A549 (cell line): ENCODE measurements around the gene GPBP1. TPM values are rescaled to one million over a fixed set of nuclear protein-coding genes. Genes with fewer than 3 reads are reported as not detected.

Source experiments
- ATAC-seq, 2 experiments: fragments of 200-7000 bp in 1 of 2; fragments of >200 bp in 1 of 2; cut with Nextera tagmentation in 1 of 2; cut with Tn5 transposase in 1 of 2; 3 replicates each; pipeline versions ENCODE4 v1.8.0 to v1.9.1; 2018 to 2020; ENCODE audit warnings: mild to moderate bottlenecking in 1 of 2, moderate library complexity in 1 of 2
- CTCF ChIA-PET: fragments of 300-600 bp; sonication (Branson Sonifier 250); formaldehyde crosslinking; extraction: SDS; loops from one replicate; lab custom pipeline; 2021; ENCODE audit warnings: antibody characterized with exemption, inconsistent platforms; lab: Yijun Ruan, JAX
- POLR2A ChIA-PET: fragments of 350-600 bp; formaldehyde crosslinking; extraction: SDS; loops from one replicate; lab custom pipeline; 2021; ENCODE audit warnings: antibody characterized with exemption, inconsistent platforms; lab: Yijun Ruan, JAX
- DNase-seq, 2 experiments: peaks; one replicate each; pipeline versions ENCODE4 v3.0.0 to v3.0.0-alpha.2; 2011 to 2016; ENCODE audit warnings: low read depth in 1 of 2, low spot score in 1 of 2
- FAIRE-seq: peaks from 2 replicates; lab custom pipeline; 2011; peaks lifted over from hg19 to GRCh38; lab: Jason Lieb, UNC
- H3K27ac ChIP-seq, 2 experiments: fragments of >200 bp; sonication (Bioruptor Twin); formaldehyde crosslinking; 3 replicates each; pipeline ENCODE4 v1.5.1; 2016 to 2017
- H3K4me1 ChIP-seq: fragments of >200 bp; sonication (Bioruptor Twin); formaldehyde crosslinking; 3 replicates; pipeline ENCODE4 v1.6.1; 2016
- H3K4me2 ChIP-seq: fragments of >200 bp; sonication (Bioruptor Twin); formaldehyde crosslinking; 3 replicates; pipeline ENCODE4 v1.6.1; 2016
- H3K4me3 ChIP-seq: fragments of >200 bp; sonication (Bioruptor Twin); formaldehyde crosslinking; 3 replicates; pipeline ENCODE4 v1.5.1; 2016
- H3K9me3 ChIP-seq: fragments of >200 bp; sonication (Bioruptor Twin); formaldehyde crosslinking; 3 replicates; pipeline ENCODE4 v1.6.1; 2016
- FOSB ChIP-seq: fragments of 250-450 bp; sonication (Bioruptor Pico); IDR thresholded peaks from 2 replicates; pipeline ENCODE4 v1.5.0; 2020; ENCODE audit warnings: mild to moderate bottlenecking, moderate library complexity
- FOSL2 ChIP-seq, 2 experiments: fragments of 450-650 bp in 1 of 2; fragments of >200 bp in 1 of 2; sonication (Bioruptor Twin) in 1 of 2; formaldehyde crosslinking; IDR thresholded peaks; 2 replicates each; pipeline versions ENCODE4 v1.5.0 to v1.6.1; 2016 to 2020; ENCODE audit warnings: mild to moderate bottlenecking in 1 of 2, moderate library complexity in 1 of 2
- FOXS1 ChIP-seq: fragments of 250-450 bp; sonication (Bioruptor Pico); IDR thresholded peaks from 2 replicates; pipeline ENCODE4 v1.5.0; 2020; ENCODE audit warnings: mild to moderate bottlenecking, moderate library complexity
- HMGXB4 ChIP-seq: fragments of 250-450 bp; sonication (Bioruptor Pico); IDR thresholded peaks from 2 replicates; pipeline ENCODE4 v1.5.0; 2021; ENCODE audit warnings: mild to moderate bottlenecking, moderate library complexity, borderline replicate concordance
- HOXA7 ChIP-seq: fragments of 250-450 bp; sonication (Bioruptor Pico); IDR thresholded peaks from 2 replicates; pipeline ENCODE4 v1.5.0; 2020; ENCODE audit warnings: mild to moderate bottlenecking, moderate library complexity
- JUN ChIP-seq, 2 experiments: fragments of >200 bp; sonication (Bioruptor Twin); formaldehyde crosslinking; IDR thresholded peaks; 2 replicates in 1 of 2; 3 replicates in 1 of 2; pipeline ENCODE4 v1.6.1; 2016 to 2017
- KDM1A ChIP-seq: fragments of 200-600 bp; sonication (generic); IDR thresholded peaks from 2 replicates; pipeline ENCODE4 v1.6.1; 2016; ENCODE audit warnings: low read depth, mild to moderate bottlenecking
- KDM5A ChIP-seq: fragments of 200-600 bp; sonication (generic); IDR thresholded peaks from 2 replicates; pipeline ENCODE4 v1.6.1; 2016; ENCODE audit warnings: antibody characterized with exemption, mild to moderate bottlenecking
- MAZ ChIP-seq: fragments of 150-350 bp; IDR thresholded peaks from 2 replicates; pipeline ENCODE4 v1.6.1; 2014; ENCODE audit warnings: antibody characterized with exemption, low read depth, low read length, borderline replicate concordance
- NFE2L2 ChIP-seq: fragments of 150-350 bp; conservative IDR thresholded peaks from 2 replicates; pipeline ENCODE4 v1.6.1; 2014; ENCODE audit warnings: low read length
- NR3C1 ChIP-seq: fragments of >200 bp; sonication (Bioruptor Twin); formaldehyde crosslinking; IDR thresholded peaks from 3 replicates; pipeline ENCODE4 v1.6.1; 2017
- PHF8 ChIP-seq: fragments of 200-600 bp; sonication (generic); IDR thresholded peaks from 2 replicates; pipeline ENCODE4 v1.6.1; 2016; ENCODE audit warnings: low read depth, mild to moderate bottlenecking, antibody characterized with exemption, moderate library complexity, borderline replicate concordance
- POLR2AphosphoS2 ChIP-seq: conservative IDR thresholded peaks from 2 replicates; pipeline ENCODE4 v1.6.1; 2012; ENCODE audit warnings: low read length, improper control_type of control experiment, inconsistent platforms
- REST ChIP-seq: fragments of 200-600 bp; sonication (generic); IDR thresholded peaks from 2 replicates; pipeline ENCODE4 v1.6.1; 2016; ENCODE audit warnings: antibody characterized with exemption, mild to moderate bottlenecking, moderate library complexity
- RFX5 ChIP-seq: fragments of 450-650 bp; IDR thresholded peaks from 2 replicates; pipeline ENCODE4 v1.7.1; 2014; ENCODE audit warnings: antibody characterized with exemption, mild to moderate bottlenecking, moderate library complexity
- TFCP2L1 ChIP-seq: fragments of 250-450 bp; sonication (Bioruptor Pico); IDR thresholded peaks from 2 replicates; pipeline ENCODE4 v1.5.0; 2021; ENCODE audit warnings: mild to moderate bottlenecking
- TP53 ChIP-seq: fragments of 250-450 bp; sonication (Bioruptor Pico); IDR thresholded peaks from 2 replicates; pipeline ENCODE4 v1.5.0; 2021; ENCODE audit warnings: mild to moderate bottlenecking, moderate library complexity
- WGBS: methylation state at CpG from one replicate; pipeline ENCODE4 v1.1.6; 2017; ENCODE audit errors: missing lambda C conversion rate; 5-methylcytosine and 5-hydroxymethylcytosine counted together
- polyA plus RNA-seq, 4 experiments: library from polyadenylated mRNA; depleted of rRNA in 3 of 4; stranded (reverse); fragments of >200 nt; fragmentation: RNase III in 1 of 4; extraction: RNeasy Plus Mini Kit Qiagen cat#74134 plus additional on column Dnase treatment in 1 of 4; gene quantifications; 2 replicates in 3 of 4; 3 replicates in 1 of 4; pipeline ENCODE4 v1.2.3, GENCODE V29; 2011 to 2017
- TF ChIP-seq, protein P1 (sequence below): IDR thresholded peaks from 2 replicates; pipeline ENCODE4 v1.6.1; 2012
- TF ChIP-seq, protein P2 (sequence below): IDR thresholded peaks from 2 replicates; pipeline ENCODE4 v1.6.1; 2012

The GPBP1 gene
- polyA plus RNA-seq, 2 of the 4 experiments (the other 2 are of a cell fraction): 31.0 to 86.0 TPM

DNA sequence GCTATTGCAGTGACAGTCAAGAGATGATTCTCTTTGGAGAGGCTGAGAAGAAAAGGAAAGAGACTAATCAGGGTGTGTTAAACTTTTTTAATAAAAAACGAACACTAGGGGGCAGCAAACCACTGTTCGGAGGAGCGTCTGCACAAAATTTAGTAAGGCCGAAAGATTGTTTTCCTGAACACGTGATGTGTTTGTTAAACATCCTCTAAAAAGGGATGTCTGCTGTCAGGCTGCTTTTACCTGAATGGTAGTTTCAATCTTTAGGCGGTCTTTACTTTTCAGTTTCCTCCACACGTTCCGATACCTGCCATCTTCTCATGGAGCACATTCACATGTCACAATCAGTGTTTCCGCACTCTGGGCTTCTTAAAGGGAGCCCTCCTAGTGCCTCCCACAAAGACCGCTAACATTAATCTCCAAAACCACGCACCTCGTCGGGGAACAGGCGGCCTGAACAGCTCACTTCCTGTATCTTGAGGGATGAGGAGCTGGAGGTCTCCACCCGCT, 125.2 kb downstream of the GPBP1 start (continued):
- TF ChIP-seq REST (no peak), HMGXB4 (CRISPR knock-in tag) (no peak), JUN (IDR thresholded peaks at IDR 0.05) (no peak), KDM1A (no peak), TP53 (CRISPR knock-in tag) (no peak), FOXS1 (CRISPR knock-in tag) (no peak), KDM5A (no peak), FOSB (no peak)
- TF ChIP-seq, protein P1, sequence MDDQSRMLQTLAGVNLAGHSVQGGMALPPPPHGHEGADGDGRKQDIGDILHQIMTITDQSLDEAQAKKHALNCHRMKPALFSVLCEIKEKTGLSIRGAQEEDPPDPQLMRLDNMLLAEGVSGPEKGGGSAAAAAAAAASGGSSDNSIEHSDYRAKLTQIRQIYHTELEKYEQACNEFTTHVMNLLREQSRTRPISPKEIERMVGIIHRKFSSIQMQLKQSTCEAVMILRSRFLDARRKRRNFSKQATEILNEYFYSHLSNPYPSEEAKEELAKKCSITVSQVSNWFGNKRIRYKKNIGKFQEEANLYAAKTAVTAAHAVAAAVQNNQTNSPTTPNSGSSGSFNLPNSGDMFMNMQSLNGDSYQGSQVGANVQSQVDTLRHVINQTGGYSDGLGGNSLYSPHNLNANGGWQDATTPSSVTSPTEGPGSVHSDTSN: no peak
- TF ChIP-seq, protein P2, sequence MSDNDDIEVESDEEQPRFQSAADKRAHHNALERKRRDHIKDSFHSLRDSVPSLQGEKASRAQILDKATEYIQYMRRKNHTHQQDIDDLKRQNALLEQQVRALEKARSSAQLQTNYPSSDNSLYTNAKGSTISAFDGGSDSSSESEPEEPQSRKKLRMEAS: 0 out of 2 replicates have a peak, but pooled peaks have one; percentile 35
- TF ChIP-seq, all 56 proteins: peak for 5

DNA sequence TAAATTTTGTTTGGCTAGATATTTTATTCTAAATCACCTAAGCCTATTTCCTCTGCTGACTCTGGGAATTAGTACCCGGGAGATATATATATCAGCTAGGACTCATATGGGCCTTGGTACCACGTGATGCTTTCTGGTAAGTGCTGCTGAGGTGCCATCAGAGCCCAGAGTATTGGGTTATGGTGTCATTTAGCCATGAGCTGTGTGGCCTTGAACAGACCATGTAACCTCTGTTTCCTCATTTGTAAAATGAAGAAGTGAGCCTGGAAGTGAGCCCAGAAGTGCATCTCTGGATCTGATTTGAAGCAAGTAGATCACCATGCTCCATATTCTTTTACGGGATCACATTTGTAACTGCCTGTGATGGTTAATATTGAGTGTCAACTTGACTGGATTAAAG, 126.1 kb downstream of the GPBP1 start:
- no peak for DNase-seq
- Histone ChIP-seq H3K9me3 (no peaks in the 10 kb centered on the region), H3K4me2 (no peak overlapping the region), H3K27ac (peak overlapping the region in 1 of 2 experiments; percentile 68; a peak in 3 of 6 replicates), H3K4me1 (peaks cover 18% of the 10 kb centered on the region), H3K4me3 (no peak overlapping the region)
- WGBS: 78% methylated on average over 3 of the region's 3 CpGs
- ChIA-PET POLR2A (no interaction called here), CTCF (interaction anchor here (0.6 to 5.4 kb wide), 16 partner anchors 8 to 1164 kb away, joined by 3 to 114 read pairs (median 10); no protein-coding TSS in a partner anchor)
- TF ChIP-seq POLR2AphosphoS2: no peak
- TF ChIP-seq HOXA7 (CRISPR knock-in tag): no peak
- TF ChIP-seq MAZ: no peak
- no peak for TF ChIP-seq NR3C1
- no peak for TF ChIP-seq NFE2L2
- TF ChIP-seq RFX5: no peak
- TF ChIP-seq TFCP2L1 (CRISPR knock-in tag): no peak
- TF ChIP-seq KDM1A: no peak
- TF ChIP-seq PHF8: no peak
- no peak for TF ChIP-seq FOSL2 (IDR thresholded peaks at IDR 0.05)
- TF ChIP-seq FOSL2 (CRISPR knock-in tag; IDR thresholded peaks at IDR 0.05): no peak
- TF ChIP-seq, all 56 proteins: peak for 0
- no peak for ATAC-seq
- peak; percentile 13 for FAIRE-seq
